ENCODE measurements around the gene EXOC3L4.

DNA sequence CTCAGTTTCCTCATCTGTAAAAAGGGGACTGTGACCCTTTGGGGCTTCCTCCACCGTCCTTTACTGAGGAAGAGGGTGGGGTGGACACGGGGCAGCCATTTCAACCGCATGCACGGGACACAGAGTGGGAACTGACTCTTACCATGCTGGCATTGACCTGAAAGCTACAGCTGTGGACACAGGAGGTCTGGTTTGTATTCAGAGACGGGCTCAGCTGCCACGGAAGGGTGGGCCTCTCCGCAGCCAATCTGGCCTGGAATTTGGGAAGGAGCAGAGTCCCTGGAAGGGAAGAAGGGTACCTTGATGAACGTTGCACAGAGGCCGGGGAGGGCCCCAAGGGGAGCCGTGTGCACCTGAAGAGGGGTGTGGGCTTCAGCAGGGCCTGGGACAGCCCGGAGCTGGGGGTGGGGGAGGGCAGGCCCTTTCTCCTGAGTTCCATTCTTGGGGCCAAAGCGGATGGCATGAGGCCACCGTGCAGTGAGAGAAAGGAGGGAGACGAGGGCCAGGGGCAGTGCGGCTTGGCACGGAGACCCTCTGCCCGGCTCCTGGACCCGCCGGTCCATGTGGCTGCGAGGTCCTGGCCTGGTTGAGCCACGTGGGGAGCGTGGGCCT, 43.3 kb downstream of the EXOC3L4 start:
- TF ChIP-seq, protein P1, sequence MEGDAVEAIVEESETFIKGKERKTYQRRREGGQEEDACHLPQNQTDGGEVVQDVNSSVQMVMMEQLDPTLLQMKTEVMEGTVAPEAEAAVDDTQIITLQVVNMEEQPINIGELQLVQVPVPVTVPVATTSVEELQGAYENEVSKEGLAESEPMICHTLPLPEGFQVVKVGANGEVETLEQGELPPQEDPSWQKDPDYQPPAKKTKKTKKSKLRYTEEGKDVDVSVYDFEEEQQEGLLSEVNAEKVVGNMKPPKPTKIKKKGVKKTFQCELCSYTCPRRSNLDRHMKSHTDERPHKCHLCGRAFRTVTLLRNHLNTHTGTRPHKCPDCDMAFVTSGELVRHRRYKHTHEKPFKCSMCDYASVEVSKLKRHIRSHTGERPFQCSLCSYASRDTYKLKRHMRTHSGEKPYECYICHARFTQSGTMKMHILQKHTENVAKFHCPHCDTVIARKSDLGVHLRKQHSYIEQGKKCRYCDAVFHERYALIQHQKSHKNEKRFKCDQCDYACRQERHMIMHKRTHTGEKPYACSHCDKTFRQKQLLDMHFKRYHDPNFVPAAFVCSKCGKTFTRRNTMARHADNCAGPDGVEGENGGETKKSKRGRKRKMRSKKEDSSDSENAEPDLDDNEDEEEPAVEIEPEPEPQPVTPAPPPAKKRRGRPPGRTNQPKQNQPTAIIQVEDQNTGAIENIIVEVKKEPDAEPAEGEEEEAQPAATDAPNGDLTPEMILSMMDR (IDR thresholded peaks at IDR 0.05; ENCODE audit: extremely low read depth in 1 of 2, insufficient read depth in 1 of 2, low read depth in 1 of 2, low read length in 2 of 2): no peak
- TF ChIP-seq FOS (IDR thresholded peaks at IDR 0.05; ENCODE audit: borderline replicate concordance, insufficient read depth, low read length): no peak
- no peak for TF ChIP-seq POLR2AphosphoS5 (IDR thresholded peaks at IDR 0.05; ENCODE audit: insufficient read depth, low read depth, low read length)
- TF ChIP-seq POLR2A (IDR thresholded peaks at IDR 0.05; ENCODE audit: low read depth, low read length): no peak
- no peak for TF ChIP-seq JUN (IDR thresholded peaks at IDR 0.05; ENCODE audit: borderline replicate concordance, insufficient read depth, insufficient read length, low read depth)
- TF ChIP-seq, protein P2, sequence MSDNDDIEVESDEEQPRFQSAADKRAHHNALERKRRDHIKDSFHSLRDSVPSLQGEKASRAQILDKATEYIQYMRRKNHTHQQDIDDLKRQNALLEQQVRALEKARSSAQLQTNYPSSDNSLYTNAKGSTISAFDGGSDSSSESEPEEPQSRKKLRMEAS (IDR thresholded peaks at IDR 0.05; ENCODE audit: insufficient read depth, insufficient read length): no peak
- TF ChIP-seq EZH2 (IDR thresholded peaks at IDR 0.05; ENCODE audit: borderline replicate concordance, low read depth, low read length, severe bottlenecking): no peak
- TF ChIP-seq MYC (IDR thresholded peaks at IDR 0.05; ENCODE audit: low read depth, low read length): no peak
